ENCODE results near the gene VWA5B1. TPM values are rescaled to one million over a fixed set of nuclear protein-coding genes. Genes with fewer than 3 reads are reported as not detected.

The VWA5B1 gene
- total RNA-seq, 2 donors from 2014 or later = 0.44 TPM; not detected in 1

DNA sequence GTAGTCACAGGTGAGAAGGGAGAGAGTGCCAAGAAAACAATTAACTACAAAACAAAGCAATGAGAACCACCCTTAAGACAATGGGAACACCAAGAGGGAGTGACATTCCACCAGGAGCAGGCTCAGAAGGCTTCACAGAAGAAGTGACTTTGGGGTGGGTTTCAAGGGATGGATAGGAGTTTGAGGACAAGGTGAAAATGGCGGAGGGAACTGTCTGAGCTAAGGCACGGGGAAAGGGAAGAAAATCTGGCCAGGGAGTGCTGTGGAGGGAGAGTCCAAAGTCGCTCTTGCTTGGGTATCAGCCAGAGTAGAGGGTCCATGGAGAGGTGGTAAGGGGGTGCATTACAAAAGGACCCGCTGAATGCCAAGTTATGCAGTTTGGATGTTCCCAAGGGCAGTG, 108.1 kb downstream of the VWA5B1 start:
- peaks cover 17% of the 10 kb centered on the region for H3K4me1 Mint-ChIP-seq
- Histone ChIP-seq H3K27ac (ENCODE audit: low read depth, low read length) (no peak overlapping the region), H3K9ac (ENCODE audit: extremely low read depth, low read length, poor library complexity, severe bottlenecking) (no peak overlapping the region), H3K4me1 (ENCODE audit: control insufficient read depth, insufficient read depth, low read length) (peaks cover 6% of the 10 kb centered on the region), H3K27me3 (ENCODE audit: control insufficient read depth, insufficient read depth, low read length, poor library complexity, severe bottlenecking) (peaks cover 94% of the 10 kb centered on the region), H3K4me3 (ENCODE audit: low read length) (no peak overlapping the region), H3K9me3 (ENCODE audit: control insufficient read depth, low read length) (no peaks in the 10 kb centered on the region), H3K36me3 (ENCODE audit: control insufficient read depth, insufficient read depth, low read length) (no peaks in the 10 kb centered on the region)
- 84 to 94% methylated on average over 4 of the region's 4 CpGs for WGBS, 2 experiments (ENCODE audit: insufficient coverage in 1 of 2, insufficient read length in 1 of 2)
- peak; percentile 34 for DNase-seq
- no peak overlapping the region for H3K27ac Mint-ChIP-seq
- no peaks in the 10 kb centered on the region for H3K36me3 Mint-ChIP-seq (ENCODE audit: low read depth)
- TF ChIP-seq, protein P1, sequence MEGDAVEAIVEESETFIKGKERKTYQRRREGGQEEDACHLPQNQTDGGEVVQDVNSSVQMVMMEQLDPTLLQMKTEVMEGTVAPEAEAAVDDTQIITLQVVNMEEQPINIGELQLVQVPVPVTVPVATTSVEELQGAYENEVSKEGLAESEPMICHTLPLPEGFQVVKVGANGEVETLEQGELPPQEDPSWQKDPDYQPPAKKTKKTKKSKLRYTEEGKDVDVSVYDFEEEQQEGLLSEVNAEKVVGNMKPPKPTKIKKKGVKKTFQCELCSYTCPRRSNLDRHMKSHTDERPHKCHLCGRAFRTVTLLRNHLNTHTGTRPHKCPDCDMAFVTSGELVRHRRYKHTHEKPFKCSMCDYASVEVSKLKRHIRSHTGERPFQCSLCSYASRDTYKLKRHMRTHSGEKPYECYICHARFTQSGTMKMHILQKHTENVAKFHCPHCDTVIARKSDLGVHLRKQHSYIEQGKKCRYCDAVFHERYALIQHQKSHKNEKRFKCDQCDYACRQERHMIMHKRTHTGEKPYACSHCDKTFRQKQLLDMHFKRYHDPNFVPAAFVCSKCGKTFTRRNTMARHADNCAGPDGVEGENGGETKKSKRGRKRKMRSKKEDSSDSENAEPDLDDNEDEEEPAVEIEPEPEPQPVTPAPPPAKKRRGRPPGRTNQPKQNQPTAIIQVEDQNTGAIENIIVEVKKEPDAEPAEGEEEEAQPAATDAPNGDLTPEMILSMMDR (conservative IDR thresholded peaks at IDR 0.05) = no peak
- peaks cover 99% of the 10 kb centered on the region for H3K27me3 Mint-ChIP-seq (ENCODE audit: insufficient read depth)
- H3K9me3 Mint-ChIP-seq = peaks cover 10% of the 10 kb centered on the region
- H3K4me3 Mint-ChIP-seq = no peak overlapping the region

DNA sequence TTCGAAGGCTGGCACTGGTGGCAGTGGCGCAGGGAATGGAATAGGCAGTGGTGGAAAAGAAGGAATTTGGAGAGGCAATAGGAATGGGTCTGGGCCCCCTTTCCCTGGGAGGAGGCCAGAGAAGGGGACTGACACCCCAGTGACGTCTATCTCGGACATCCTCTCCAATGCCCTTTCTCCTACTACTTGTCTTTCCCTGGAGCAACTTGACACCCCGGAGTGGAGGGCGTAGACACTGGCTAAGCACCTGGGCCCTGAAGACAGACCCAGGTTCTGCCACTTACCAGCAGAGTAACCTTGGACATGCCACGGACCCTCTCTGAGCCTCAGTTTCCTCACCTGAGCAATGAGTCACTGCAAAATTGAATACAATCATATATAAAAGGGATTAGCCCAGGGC, 108.5 kb downstream of the VWA5B1 start:
- Histone ChIP-seq H3K27ac (ENCODE audit: low read depth, low read length) (no peak overlapping the region), H3K9me3 (ENCODE audit: control insufficient read depth, low read length) (no peaks in the 10 kb centered on the region), H3K9ac (ENCODE audit: extremely low read depth, low read length, poor library complexity, severe bottlenecking) (no peak overlapping the region), H3K4me1 (ENCODE audit: control insufficient read depth, insufficient read depth, low read length) (peaks cover 7% of the 10 kb centered on the region), H3K36me3 (ENCODE audit: control insufficient read depth, insufficient read depth, low read length) (no peaks in the 10 kb centered on the region), H3K4me3 (ENCODE audit: low read length) (no peak overlapping the region), H3K27me3 (ENCODE audit: control insufficient read depth, insufficient read depth, low read length, poor library complexity, severe bottlenecking) (peaks cover 94% of the 10 kb centered on the region)
- peaks cover 18% of the 10 kb centered on the region for H3K4me1 Mint-ChIP-seq
- H3K27me3 Mint-ChIP-seq (ENCODE audit: insufficient read depth) = peaks cover 99% of the 10 kb centered on the region
- TF ChIP-seq, protein P1 (conservative IDR thresholded peaks at IDR 0.05) = no peak
- no peaks in the 10 kb centered on the region for H3K36me3 Mint-ChIP-seq (ENCODE audit: low read depth)
- H3K27ac Mint-ChIP-seq = no peak overlapping the region
- no peak overlapping the region for H3K4me3 Mint-ChIP-seq
- peak; percentile 32 for DNase-seq
- WGBS, 2 experiments (ENCODE audit: insufficient coverage in 1 of 2, insufficient read length in 1 of 2) = 90% methylated on average over 7 of the region's 7 CpGs; no CpG with 5 or more reads in 1 of the 2 experiments
- peaks cover 10% of the 10 kb centered on the region for H3K9me3 Mint-ChIP-seq

DNA sequence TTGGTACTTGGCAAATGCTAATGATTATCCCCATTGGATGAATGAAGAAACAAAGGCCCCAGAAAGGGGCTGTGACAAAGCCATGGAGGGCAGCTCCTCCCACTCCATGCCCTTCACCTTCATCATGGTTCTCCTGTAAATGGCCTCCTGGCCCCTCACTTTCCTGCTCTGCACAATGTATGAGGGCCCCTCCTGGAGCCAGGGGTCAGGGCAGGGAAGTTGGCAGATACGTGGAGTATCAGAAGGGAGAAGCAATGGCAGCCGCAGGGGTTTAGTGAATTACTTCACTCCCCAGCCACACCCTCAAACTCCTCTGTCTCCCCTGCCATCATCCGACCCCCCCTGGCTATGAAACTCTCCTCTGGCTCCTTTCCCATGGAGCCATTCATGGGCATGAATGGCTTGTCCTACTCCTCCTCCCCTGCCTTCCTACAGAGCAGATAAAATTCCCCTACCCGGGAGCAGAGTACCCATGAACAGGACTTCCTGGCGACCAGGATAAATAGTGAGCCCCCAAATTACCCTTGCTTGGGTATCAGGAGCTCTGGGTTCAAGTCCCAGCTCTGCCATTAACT, 109.0 kb downstream of the VWA5B1 start:
- TF ChIP-seq, protein P1 (conservative IDR thresholded peaks at IDR 0.05) = no peak
- Mint-ChIP-seq H3K4me3 (no peak overlapping the region), H3K27me3 (ENCODE audit: insufficient read depth) (peaks cover 99% of the 10 kb centered on the region), H3K4me1 (peaks cover 22% of the 10 kb centered on the region), H3K36me3 (ENCODE audit: low read depth) (no peaks in the 10 kb centered on the region), H3K9me3 (peaks cover 9% of the 10 kb centered on the region), H3K27ac (no peak overlapping the region)
- H3K36me3 ChIP-seq (ENCODE audit: control insufficient read depth, insufficient read depth, low read length) = no peaks in the 10 kb centered on the region
- peak; percentile 47 for DNase-seq
- peaks cover 7% of the 10 kb centered on the region for H3K4me1 ChIP-seq (ENCODE audit: control insufficient read depth, insufficient read depth, low read length)
- 57% methylated on average over 5 of the region's 5 CpGs; no CpG with 5 or more reads in 1 of the 2 experiments for WGBS, 2 experiments (ENCODE audit: insufficient coverage in 1 of 2, insufficient read length in 1 of 2)
- H3K9ac ChIP-seq (ENCODE audit: extremely low read depth, low read length, poor library complexity, severe bottlenecking) = no peak overlapping the region
- H3K27me3 ChIP-seq (ENCODE audit: control insufficient read depth, insufficient read depth, low read length, poor library complexity, severe bottlenecking) = peaks cover 94% of the 10 kb centered on the region
- H3K9me3 ChIP-seq (ENCODE audit: control insufficient read depth, low read length) = no peaks in the 10 kb centered on the region
- no peak overlapping the region for H3K4me3 ChIP-seq (ENCODE audit: low read length)
- no peak overlapping the region for H3K27ac ChIP-seq (ENCODE audit: low read depth, low read length)
